ENCODE results near the gene DSG2.

Gene DSG2

DNA sequence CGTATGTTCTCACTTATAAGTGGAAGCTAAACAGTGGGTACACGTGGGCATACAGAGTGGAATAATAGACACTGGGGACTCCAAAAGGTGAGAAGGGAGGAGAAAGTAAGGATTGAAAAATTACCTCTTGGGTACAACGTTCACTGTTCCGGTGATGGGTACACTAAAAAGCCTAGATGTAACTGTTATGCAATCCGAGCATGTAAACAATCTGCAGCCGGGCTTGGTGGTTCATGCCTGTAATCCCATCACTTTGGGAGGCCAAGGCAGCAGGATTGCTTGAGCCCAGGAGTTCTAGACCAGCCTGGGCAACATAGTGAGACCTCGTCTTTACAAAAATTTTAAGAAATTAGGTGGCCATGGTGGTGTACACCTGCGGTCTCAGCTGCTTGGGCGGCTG lies 60.6 kb downstream of the DSG2 start:
- DNase-seq: no peak

DNA sequence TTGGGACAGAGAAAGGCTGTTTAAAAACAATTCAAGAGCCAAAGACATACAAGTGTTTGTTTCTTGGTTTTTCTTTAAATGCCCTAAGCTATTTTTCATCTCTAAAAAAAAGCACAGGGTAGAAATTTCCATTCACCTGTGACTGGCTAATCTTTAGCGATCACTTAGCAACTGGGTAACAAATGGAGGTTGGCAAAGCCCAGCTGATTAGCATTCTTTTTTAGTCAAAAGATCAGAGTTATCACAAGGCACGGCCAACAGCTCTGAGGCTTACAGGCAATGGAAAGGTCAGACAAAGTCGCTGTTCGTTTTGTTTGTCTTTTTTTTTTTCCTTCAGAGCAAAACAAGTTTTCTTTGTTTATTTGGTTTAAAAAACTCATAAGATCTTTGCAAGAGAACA lies 64.7 kb downstream of the DSG2 start:
- DNase-seq: no peak

DNA sequence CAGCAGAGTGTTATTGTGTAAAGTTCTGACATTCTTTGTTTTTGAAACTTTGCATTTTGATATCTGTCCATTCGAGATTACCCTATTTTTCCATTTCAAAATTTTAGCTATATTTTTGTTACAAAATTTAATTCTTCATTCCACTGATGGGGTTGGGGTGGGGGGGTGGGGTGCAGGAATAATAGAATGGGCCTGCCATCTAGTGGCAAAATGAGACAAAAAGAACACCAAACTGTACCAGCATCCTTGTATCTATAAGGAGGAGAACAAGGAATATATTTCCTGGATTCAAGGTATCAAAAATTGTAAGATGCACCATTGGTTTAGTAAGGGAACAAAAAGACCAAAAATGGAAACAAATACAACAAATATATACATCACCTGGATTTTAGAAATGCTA lies 65.8 kb downstream of the DSG2 start:
- no peak for DNase-seq

DNA sequence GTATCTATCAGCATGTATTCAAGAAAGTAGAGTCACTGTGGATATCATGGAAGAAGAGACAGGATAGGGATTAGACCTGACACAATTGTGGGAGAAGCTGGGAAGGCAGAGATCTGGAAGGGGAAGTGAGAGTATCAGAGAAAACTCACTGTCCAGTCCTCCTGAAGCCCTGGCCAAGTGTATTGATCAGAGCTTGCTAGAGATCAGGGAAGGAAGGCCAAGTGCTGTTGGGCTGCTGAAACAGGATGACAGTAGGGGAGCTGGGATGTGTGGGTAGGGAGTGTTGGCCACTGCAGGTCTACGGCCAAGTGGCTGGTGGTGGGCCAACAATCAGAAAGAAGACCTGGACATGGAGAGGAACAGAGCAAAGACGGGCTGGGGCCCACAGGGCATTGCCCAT lies 67.4 kb downstream of the DSG2 start:
- no peak for DNase-seq

DNA sequence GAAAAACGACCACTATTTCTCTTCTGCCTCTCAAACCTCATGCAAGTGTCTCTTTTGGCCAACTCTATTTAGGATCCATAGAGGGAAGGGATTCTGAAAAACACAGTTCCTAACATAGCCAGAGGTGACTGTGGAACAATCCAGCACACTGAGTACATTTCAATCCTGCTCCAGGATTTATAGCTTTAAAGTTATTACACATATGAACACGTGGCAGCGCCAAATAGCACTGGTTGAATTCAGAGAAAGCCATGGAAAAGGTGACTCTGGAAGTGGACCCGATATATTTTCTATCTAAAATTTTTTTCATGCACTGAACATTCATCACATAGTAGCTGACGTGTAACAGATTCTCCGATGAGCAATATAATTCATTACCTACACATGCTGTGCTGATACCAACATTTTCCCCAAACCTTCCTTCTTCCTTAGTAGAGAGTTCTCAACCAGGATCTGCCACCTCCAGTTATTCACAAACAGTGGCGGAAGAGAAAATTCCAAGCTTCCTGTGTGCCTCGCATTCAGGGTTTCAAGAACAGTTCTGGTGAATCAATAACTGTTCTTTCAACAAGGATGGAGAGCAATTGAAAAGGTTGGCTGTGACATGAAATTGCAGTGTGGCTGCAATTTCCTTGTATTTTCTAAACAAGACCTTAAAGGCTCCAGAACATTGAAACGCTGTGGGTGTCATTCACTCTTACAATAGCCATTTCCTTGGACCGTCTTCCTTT lies 68.0 kb downstream of the DSG2 start:
- no peak for DNase-seq

DNA sequence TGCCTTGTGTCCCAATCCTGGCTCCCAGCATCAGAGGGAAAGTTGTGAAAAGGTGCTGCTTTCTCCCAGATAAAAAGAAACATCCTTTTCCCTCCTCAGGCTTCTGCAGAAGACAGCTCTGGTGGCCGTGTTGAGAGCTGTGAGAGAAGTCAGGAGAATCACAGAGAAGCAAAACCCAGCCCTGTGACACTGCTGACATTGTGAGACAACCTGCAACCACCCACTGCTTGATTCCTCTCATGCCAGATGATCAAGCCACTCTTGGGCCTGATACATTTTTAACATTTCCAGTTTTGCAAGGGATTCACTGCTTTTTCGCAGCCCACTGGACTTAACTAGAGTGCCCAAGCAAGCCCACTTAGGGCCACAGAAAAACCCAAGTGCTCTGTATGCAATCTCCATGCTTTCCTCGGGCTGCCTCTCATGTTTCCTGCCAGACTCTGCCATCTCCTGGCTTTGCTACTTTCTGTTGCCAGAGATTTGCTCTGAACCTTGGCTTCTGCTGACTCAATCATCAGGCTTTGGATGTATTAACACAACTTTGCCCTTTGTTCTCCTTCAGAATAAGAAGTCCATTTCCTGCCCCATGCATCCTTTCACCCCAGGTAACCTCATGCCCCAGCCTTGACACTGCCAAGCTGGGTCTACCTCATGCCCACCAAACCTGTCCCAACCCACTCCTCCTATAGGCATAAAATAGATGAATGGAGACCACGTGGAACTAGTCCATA lies 68.8 kb downstream of the DSG2 start:
- no peak for DNase-seq

DNA sequence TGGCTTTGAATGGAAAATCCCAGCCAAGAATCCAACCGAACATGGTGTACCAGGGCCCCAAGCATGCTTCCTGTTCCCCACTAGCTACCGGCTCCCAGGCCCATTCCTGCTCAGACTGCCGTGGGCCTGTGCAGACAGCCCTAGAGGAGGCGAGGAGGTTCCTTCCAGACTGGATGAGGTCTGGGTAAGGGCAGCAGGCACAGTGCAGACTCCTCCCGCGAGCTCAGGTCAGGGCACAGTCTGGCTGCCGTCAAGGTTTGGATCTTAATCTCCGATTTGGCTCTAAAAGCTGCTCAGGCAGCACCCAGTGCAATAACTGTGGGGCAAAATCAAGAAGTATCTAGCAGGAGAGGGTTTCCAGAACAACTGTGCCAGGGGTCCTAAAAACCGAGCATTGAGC lies 74.4 kb downstream of the DSG2 start:
- DNase-seq: no peak

DNA sequence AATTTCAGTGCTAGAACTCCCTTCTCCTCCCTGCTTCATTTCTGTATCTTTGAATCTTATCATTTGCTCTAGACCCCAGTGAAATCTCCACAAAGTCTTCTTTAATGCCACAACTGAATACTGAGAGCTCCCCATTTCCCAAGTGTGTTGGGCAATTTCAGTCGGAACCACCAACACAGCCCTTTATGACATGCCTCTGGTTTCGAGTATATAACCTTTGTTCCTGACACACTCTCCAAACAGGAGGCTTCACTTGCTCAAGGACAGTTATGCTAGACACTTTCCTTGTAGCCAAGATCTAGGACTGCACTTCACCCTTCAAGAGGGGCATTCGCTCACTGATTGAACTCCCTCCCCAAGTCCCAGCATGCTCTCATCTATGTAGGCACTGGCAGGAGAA lies 75.1 kb downstream of the DSG2 start:
- no peak for DNase-seq

DNA sequence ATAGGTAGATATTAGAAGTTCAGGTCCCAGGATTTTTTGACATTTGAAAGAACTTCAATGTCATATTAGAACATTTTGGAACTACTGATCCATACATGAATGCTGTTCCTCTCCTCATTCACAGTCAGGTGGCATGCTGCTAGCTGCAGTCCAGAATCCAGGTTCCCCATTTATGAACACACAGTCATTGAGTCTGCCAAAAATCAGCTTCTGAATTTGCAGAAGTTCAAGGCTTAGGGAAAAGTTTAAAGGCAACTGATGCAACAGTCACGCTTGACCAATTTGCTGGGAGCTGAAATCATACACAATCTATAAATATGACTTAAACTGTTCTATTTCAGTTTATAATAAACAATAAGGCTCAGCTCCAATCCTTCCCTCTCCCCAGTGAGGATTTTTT lies 76.4 kb downstream of the DSG2 start:
- DNase-seq: no peak

DNA sequence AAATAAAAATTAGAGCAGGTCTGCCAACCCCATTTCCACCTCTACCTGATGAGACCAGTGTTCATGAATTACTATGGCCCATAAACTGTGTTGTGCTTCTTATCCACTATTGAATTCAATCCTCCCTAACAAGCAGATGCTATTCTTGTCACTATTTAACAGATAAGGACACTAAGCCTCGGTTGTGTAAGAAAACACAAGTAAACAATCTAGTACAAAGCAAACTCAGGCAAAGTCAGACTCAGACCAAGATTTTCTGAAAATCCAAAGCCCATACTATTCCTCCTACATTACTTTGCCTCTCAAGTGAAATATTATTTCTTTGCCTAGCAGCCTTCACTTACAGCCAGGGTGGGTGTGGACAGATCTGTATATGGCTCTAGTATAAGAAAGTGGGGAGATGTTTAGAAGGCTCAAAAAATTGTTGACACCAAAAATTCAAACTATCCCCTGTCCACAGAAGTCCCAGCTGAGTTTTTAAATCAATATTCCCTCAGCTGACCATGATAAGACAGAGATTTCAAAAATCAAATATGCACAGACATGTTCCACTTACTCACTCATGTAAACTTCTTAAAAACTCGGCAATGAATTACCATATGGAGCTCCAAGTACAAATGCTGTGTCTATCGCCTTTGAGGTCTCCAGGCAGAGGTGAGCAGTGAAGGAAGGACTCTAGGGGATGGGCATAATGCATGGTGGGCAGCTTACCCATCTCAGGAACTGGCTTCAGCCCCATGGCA lies 77.7 kb downstream of the DSG2 start:
- DNase-seq: no peak

DNA sequence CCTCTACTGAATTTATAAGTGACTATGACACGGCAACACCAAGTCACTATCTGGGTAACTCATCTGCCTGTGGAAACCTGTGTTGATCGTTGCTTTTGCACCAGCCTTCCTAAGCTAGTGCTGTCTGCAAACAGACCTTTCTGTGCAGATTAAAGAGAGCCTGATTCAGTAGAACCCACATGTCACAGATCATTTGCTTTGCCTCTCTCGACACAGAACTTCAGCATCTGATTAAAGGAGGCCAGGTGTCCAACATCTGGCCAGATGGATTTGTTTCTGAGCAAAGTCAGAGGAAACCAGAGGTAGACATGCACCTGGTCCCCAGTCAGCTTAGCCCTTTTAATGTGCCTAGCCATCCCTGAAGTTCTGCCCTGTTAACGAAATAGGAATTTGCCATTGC lies 78.7 kb downstream of the DSG2 start:
- no peak for DNase-seq

DNA sequence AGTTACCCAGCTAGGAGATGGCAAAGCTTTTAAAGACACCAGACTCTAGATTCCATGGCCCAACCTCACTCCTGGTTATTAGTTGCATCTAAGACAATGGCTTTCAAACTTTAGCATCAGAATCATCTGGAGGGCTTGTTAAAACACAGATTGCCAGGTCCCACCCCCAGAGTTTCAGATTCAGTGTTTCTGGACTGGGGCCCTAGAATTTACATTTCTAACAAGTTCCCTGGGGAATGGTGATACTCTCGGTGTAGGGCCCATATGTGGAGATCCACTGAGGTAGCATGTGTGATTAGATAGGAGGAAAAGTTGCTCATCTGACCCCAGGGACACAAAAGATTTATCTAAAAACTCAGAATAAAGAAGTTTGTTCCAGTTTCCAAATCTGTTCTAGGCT lies 79.2 kb downstream of the DSG2 start:
- no peak for DNase-seq

DNA sequence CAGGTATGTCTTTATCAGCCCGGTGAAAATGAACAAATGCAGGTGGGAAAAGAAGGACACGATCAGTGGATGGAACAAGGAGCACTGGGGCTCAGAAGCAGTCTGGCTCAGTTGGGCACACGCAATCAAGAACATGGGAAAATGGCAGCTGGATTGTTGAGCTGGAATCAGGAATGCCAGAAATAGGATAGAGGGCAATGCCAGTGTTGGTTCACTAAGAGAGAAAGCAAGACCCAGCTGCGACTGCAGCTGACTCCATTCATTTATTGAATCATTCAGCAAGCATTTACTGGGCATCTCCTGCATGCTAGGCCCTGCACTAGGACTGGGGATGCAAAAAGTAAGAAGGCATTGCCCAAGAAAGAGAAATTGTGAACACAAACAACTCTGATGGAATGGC lies 80.1 kb downstream of the DSG2 start:
- DNase-seq: no peak

DNA sequence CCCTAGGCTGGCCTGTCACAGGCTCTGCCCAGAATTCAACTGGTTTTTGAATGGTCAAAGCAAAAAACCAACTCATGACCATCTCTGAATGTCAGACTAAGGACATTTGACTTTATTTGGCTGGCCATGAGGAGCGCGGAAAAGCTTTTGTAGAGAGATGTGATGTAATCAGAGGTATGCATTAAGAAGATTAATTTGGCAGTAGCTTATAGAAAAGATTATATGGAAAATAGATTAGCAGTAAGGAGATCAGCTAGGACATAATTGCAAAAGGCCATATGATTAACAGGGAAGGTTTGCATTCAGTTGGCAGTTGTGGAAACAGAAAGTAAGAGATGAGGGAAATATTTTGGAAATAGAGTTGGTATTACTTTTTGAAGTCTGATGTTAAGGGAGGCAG lies 81.4 kb downstream of the DSG2 start:
- DNase-seq: no peak

DNA sequence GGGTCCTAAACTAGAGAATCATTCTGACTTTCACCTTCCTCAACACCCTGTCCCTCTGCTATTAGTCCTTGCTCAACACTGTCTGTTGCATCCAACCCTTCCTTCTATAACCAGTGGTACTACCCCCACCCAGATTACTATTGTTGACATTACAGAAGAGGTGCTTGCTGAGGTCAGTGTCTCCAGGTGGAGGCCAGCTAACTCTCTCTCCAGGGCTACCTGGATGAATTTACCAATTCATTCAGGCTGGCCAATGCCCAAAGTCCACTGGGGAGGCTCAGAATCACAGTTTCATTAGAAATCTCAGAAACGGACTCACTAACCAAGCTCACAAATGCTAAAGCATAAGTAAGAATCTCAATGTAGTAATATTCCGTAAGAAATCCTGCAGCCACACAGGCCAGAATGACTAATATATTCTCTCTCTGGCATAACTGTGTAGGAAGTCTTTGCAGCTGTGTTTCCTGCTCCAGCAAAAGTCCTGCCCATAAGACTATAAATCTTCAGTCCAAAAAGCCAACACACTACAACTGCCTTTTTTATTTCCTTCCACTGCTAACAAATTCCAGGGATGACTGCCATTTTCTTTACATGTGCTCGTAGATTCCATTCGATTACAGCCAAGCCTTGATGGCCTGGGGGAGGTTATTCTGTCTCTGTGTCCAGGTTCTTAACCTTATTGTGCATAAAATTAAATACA lies 83.7 kb downstream of the DSG2 start:
- DNase-seq: no peak

DNA sequence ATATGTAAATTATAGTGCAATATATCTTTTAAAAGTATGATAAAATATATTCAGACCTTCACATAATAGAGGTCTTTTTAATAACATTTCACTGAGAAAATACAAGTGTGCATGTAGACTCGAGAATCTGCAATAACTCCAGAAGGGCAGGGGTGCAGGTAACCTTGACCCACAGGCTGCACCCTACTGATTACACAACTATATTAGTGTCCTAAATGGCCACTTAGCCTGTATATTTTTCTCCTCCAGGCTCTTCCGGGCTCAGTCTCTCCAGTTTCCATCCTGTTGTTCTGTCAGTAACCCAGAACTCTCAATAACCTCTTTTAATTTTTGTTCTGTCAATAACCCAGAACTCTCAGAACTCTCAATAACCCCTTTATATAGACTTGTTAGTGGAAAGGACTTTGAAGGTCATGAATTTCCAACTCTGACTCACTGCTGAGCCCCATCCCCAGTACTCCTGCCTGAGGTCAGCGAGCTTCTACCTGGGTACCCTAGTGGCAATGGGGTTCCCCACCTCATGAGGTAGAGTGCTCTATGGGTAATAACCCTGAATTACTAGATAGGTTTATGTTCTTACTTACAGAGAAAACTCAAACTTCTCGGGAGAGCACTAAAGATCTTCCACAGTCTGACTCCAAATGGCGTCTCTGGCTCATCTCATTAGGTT lies 85.3 kb downstream of the DSG2 start:
- no peak for DNase-seq

DNA sequence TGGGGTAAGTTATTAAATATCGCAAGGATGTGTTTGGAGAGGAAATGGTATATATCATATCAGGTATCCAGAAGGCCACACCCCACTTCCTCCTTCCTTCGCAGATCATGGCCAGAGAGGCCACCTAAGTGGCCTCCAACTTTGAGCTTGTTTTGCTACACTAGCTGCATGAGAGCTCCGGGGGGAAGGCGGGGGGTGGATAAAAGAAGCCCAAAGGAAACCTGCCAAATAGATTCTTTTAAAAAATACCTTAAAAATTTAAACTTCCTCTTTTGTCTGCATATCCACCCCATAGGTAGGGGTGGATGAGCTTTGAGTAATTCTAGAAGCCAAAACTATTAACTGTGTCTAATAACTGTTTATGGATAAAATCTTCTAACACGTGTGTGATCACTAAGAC lies 88.0 kb downstream of the DSG2 start:
- no peak for DNase-seq

DNA sequence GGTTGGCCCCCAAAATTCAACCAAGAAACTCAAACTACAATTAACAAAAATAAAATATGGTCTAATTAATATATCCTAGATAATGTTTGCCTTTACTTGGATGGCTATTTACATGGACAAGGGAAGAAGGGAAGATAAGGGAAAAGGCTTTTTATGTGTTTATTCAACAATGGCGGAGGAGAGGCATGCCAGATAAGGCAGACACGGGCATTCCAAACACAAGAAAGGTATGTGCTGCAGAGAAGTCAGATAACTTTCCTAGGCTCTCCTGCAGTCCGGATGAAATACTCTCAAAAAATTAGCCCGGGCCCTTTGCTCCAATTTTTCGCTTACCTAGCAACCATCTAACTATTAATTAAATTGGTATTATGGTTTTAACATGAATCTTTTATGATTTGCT lies 88.6 kb downstream of the DSG2 start:
- DNase-seq: no peak

DNA sequence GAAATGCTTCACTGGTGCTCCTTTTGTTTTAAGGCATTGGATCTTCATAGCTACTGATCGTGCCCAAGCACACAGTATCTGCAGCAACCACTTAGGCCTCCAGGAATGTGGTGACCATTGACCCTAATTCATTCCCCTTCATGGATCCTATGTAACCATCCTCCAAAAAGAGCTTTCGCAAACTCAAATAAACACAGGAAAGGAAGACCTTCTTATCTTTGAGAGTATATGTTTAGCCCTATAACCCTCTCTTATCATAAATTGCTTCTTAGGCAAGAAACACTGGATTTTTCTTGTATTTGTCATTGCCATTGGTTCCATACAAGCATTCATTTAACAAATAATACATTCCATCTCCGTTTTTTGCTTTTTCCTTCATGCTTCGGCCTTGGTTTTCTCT lies 89.6 kb downstream of the DSG2 start:
- DNase-seq: no peak

DNA sequence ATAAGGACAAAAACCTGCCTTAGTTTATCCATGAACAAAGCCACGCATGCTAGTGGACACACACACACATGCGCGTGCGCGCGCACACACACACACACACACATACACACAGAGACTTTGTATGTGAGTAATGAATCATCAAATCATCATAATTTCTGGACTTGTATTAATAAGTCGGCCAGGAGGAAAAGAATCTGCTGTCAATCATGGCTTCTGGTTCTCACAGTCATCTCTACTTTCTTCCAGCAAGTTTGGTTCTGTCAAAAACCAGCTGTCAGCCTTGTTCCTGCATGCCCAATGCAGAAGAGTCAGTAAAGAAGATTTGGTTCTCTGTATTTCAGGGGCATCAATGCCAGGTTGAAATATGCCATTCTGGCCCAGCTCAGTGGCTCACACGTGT lies 92.6 kb downstream of the DSG2 start:
- no peak for DNase-seq

DNA sequence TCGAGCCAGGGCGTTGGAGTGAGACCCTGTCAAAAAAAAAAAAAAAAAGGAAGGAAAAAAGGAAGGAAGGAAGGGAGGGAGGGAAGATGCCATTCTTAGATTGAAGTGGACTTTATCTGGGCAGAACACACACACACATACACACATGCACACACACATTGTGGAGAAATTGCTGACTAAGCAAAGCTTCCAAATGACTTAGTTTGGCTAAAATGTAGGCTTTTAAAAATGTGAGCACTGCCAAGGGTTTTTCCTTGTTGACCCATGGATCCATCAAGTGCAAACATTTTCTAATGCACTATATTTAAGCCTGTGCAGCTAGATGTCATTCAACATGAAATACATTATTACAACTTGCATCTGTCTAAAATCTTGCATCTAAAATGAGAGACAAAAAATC lies 93.1 kb downstream of the DSG2 start:
- no peak for DNase-seq

DNA sequence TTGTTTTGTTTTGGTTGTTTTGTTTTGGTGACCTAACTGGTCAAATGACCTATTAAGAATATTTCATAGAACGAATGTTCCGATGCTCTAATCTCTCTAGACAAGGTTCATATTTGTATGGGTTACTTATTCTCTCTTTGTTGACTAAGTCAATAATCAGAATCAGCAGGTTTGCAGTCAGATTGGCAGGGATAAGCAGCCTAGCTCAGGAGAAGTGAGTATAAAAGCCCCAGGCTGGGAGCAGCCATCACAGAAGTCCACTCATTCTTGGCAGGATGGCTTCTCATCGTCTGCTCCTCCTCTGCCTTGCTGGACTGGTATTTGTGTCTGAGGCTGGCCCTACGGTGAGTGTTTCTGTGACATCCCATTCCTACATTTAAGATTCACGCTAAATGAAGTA lies 93.7 kb downstream of the DSG2 start, which contains the start of gene TTR:
Gene TTR (plus strand): TSS at position 250 of the 400 bp plus-strand sequence. CDS start 26 bp downstream, at position 276.
- DNase-seq: no peak
